Peyer's patch (tissue), 4 donors: ENCODE data around the gene SLC5A6.

Experiments used
- POLR2A ChIP-seq, 2 donors: fragments of 450-650 bp; IDR thresholded peaks; one replicate each; pipeline ENCODE4 v1.5.1; 2017; ENCODE audit warnings: antibody characterized with exemption in 2 of 2, mild to moderate bottlenecking in 2 of 2, moderate library complexity in 2 of 2
- TF ChIP-seq, protein P1 (sequence below), 6 experiments: fragments of 450-650 bp in 4 of 6; fragments of 200-600 bp in 2 of 6; sonication (generic) in 1 of 6; IDR thresholded peaks; one replicate each; pipeline ENCODE4 v1.5.1; 2017 to 2019; ENCODE audit warnings: antibody characterized with exemption in 6 of 6, mild to moderate bottlenecking in 3 of 6, moderate library complexity in 1 of 6

DNA sequence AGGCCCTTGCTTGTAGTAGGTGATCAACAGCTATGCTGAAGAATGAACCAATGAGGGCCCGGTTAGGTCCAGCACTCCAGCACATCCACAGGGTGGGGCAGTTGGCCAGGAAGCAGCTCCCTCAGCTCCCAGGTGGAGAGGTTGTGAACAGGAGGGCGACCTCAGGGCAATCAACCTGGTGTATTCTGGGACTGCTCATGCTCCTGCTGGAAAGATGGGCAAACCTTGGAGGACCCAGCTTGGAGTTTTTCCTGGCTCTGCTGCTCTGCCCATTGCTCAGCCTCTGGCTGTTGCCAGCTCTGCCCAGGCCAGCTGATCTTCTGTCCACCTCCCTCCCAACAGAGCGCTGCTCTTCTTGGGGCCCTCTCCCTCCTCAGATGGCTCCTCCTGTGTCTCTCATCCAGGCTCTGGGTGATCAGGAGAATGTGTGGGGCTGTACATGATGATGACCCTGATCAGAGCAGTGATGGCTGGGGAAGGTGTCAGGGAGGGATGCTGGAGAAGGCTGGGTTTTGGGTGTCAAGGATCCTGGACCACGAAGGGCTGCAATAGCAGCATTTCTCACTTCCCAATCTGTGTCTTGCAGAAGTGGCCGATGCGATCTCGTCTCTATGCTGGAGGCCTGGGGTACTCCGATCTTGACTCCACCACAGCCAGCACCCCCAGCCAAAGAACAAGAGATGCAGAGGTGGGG is 59.8 kb downstream of the SLC5A6 start:
- no peak for TF ChIP-seq POLR2A (IDR thresholded peaks at IDR 0.05)
- TF ChIP-seq, protein P1, sequence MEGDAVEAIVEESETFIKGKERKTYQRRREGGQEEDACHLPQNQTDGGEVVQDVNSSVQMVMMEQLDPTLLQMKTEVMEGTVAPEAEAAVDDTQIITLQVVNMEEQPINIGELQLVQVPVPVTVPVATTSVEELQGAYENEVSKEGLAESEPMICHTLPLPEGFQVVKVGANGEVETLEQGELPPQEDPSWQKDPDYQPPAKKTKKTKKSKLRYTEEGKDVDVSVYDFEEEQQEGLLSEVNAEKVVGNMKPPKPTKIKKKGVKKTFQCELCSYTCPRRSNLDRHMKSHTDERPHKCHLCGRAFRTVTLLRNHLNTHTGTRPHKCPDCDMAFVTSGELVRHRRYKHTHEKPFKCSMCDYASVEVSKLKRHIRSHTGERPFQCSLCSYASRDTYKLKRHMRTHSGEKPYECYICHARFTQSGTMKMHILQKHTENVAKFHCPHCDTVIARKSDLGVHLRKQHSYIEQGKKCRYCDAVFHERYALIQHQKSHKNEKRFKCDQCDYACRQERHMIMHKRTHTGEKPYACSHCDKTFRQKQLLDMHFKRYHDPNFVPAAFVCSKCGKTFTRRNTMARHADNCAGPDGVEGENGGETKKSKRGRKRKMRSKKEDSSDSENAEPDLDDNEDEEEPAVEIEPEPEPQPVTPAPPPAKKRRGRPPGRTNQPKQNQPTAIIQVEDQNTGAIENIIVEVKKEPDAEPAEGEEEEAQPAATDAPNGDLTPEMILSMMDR (IDR thresholded peaks at IDR 0.05) = peak in 2 of 6 experiments; percentile 13 to 31
